B cell (primary cell): ENCODE measurements around the gene LHX6. TPM values are rescaled to one million over a fixed set of nuclear protein-coding genes. Genes with fewer than 3 reads are reported as not detected.

Source experiments
- ATAC-seq: fragments of 200-7000 bp; cut with Tn5 transposase; one replicate; pipeline ENCODE4 v1.10.0; 2021; ENCODE audit warnings: low read depth, mild to moderate bottlenecking, moderate number of reproducible peaks, moderate library complexity
- CTCF ChIA-PET: fragments of 350-600 bp; sonication (Branson Sonifier 250); formaldehyde crosslinking; loops from one replicate; lab custom pipeline; 2021; ENCODE audit warnings: antibody characterized with exemption, inconsistent platforms; lab: Charles Lee
- POLR2A ChIA-PET: fragments of 350-600 bp; sonication (Branson Sonifier 250); formaldehyde crosslinking; loops from one replicate; lab custom pipeline; 2021; ENCODE audit warnings: antibody characterized with exemption; lab: Charles Lee
- DNase-seq: peaks from one replicate; pipeline ENCODE4 v3.0.0; 2013
- H2AFZ ChIP-seq: 2 replicates; pipeline ENCODE4 v1.6.1; 2012; ENCODE audit warnings: mild to moderate bottlenecking, low read depth, low read length; ENCODE audit not compliant: insufficient read depth, poor library complexity, severe bottlenecking
- H3K27ac ChIP-seq, 2 donors: 1 replicate in 1 of 2; 2 replicates in 1 of 2; pipeline ENCODE4 v1.5.1; 2012 to 2013; ENCODE audit warnings: low read length in 2 of 2, mild to moderate bottlenecking in 2 of 2, moderate library complexity in 1 of 2
- H3K27me3 ChIP-seq, 4 experiments: fragments of 200-600 bp in 1 of 4; sonication (generic) in 1 of 4; replicated peaks in 1 of 4; 1 replicate in 2 of 4; 2 replicates in 2 of 4; pipeline versions ENCODE4 v1.6.1 to v1.7.0; 2013 to 2016; ENCODE audit warnings: low read length in 3 of 4, mild to moderate bottlenecking in 2 of 4, mixed read lengths in 1 of 4, moderate library complexity in 1 of 4; ENCODE audit not compliant: insufficient read depth in 4 of 4, control insufficient read depth in 3 of 4; ENCODE audit errors: control extremely low read depth in 1 of 4
- H3K36me3 ChIP-seq, 2 experiments: replicated peaks in 1 of 2; 1 replicate in 1 of 2; 2 replicates in 1 of 2; pipeline versions ENCODE4 v1.6.1 to v1.7.1; 2013; ENCODE audit warnings: low read length in 1 of 2; ENCODE audit not compliant: insufficient read depth in 2 of 2, control insufficient read depth in 1 of 2; ENCODE audit errors: control extremely low read depth in 1 of 2, extremely low read depth in 1 of 2
- H3K4me1 ChIP-seq, 2 donors: fragments of 200-600 bp in 1 of 2; sonication (generic) in 1 of 2; 1 replicate in 1 of 2; 2 replicates in 1 of 2; pipeline versions ENCODE4 v1.5.1 to v1.6.1; 2013 to 2017; ENCODE audit warnings: low read length in 2 of 2; ENCODE audit not compliant: control insufficient read depth in 2 of 2, insufficient read depth in 2 of 2
- H3K4me2 ChIP-seq: replicated peaks from 2 replicates; pipeline ENCODE3; 2012; ENCODE audit warnings: mild to moderate bottlenecking, low read depth, low read length; ENCODE audit not compliant: poor library complexity, severe bottlenecking
- H3K4me3 ChIP-seq, 5 experiments: fragments of 200-600 bp in 1 of 5; sonication (generic) in 1 of 5; 1 replicate in 3 of 5; 2 replicates in 2 of 5; pipeline versions ENCODE4 v1.5.1 to v1.7.0; 2011 to 2016; ENCODE audit warnings: low read length in 4 of 5, mild to moderate bottlenecking in 4 of 5, low read depth in 2 of 5, control low read depth in 1 of 5, moderate library complexity in 1 of 5; ENCODE audit not compliant: insufficient read depth in 1 of 5; ENCODE audit errors: control extremely low read depth in 1 of 5, extremely low read depth in 1 of 5
- H3K79me2 ChIP-seq: fragments of 200-600 bp; sonication (generic); one replicate; pipeline ENCODE4 v1.6.0; 2016; ENCODE audit warnings: low read length; ENCODE audit not compliant: control insufficient read depth, insufficient read depth
- H3K9ac ChIP-seq: fragments of 200-600 bp; sonication (generic); 2 replicates; pipeline ENCODE4 v1.6.1; 2017; ENCODE audit warnings: mild to moderate bottlenecking, low read length, moderate library complexity
- H3K9me3 ChIP-seq, 3 donors: one replicate each; pipeline versions ENCODE4 v1.6.1 to v1.7.1; 2013; ENCODE audit warnings: low read length in 2 of 3; ENCODE audit not compliant: control insufficient read depth in 2 of 3, insufficient read depth in 1 of 3; ENCODE audit errors: control extremely low read depth in 1 of 3
- H4K20me1 ChIP-seq: 2 replicates; pipeline ENCODE4 v1.6.0; 2012; ENCODE audit warnings: mild to moderate bottlenecking, low read length; ENCODE audit not compliant: insufficient read depth, control insufficient read depth, poor library complexity, severe bottlenecking
- H3K27ac Mint-ChIP-seq: one replicate; pipeline ENCODE4 v1.8.0; 2021; ENCODE audit warnings: mixed read lengths
- H3K27me3 Mint-ChIP-seq: one replicate; pipeline ENCODE4 v1.8.0; 2021; ENCODE audit warnings: mixed read lengths
- H3K4me1 Mint-ChIP-seq: one replicate; pipeline ENCODE4 v1.8.0; 2021; ENCODE audit warnings: mixed read lengths
- H3K4me3 Mint-ChIP-seq: one replicate; pipeline ENCODE4 v1.8.0; 2021; ENCODE audit warnings: mixed read lengths
- H3K9me3 Mint-ChIP-seq: one replicate; pipeline ENCODE4 v1.8.0; 2022; ENCODE audit warnings: mixed read lengths; ENCODE audit not compliant: insufficient read depth
- EZH2 ChIP-seq: IDR thresholded peaks from 2 replicates; pipeline ENCODE4 v1.6.1; 2012; ENCODE audit warnings: borderline replicate concordance, low read depth, mild to moderate bottlenecking, moderate library complexity, low read length; ENCODE audit not compliant: insufficient read depth, poor library complexity, severe bottlenecking
- WGBS: methylation state at CpG from one replicate; pipeline ENCODE4 v1.1.5; 2013; ENCODE audit warnings: missing lambda C conversion rate; ENCODE audit not compliant: insufficient coverage; 5-methylcytosine and 5-hydroxymethylcytosine counted together
- intact Hi-C: fragments of 100-400 bp; cut with micrococcal nuclease; formaldehyde crosslinking; loops from one replicate; pipeline ENCODE4 v1.10.0; 2022
- polyA plus RNA-seq: library from polyadenylated mRNA; depleted of rRNA; stranded (reverse); fragments of >200 nt; gene quantifications from 2 replicates; pipeline ENCODE4 v1.2.3, GENCODE V29; 2012
- total RNA-seq, 2 donors: library from RNA; stranded (reverse); fragments of 120-200 nt in 1 of 2; gene quantifications; 1 replicate in 1 of 2; 2 replicates in 1 of 2; pipeline versions ENCODE4 v1.2.3 to v1.2.4, GENCODE V29; 2013 to 2022
- TF ChIP-seq, protein P1 (sequence below): fragments of 200-600 bp; IDR thresholded peaks from one replicate; pipeline ENCODE4 v1.8.0; 2022; ENCODE audit warnings: antibody characterized with exemption, mild to moderate bottlenecking

Gene LHX6
- total and polyA plus RNA-seq, 2 donors (not counting 1 experiment from before 2014, with no cell fraction given): 0.03 TPM; not detected in 1

DNA sequence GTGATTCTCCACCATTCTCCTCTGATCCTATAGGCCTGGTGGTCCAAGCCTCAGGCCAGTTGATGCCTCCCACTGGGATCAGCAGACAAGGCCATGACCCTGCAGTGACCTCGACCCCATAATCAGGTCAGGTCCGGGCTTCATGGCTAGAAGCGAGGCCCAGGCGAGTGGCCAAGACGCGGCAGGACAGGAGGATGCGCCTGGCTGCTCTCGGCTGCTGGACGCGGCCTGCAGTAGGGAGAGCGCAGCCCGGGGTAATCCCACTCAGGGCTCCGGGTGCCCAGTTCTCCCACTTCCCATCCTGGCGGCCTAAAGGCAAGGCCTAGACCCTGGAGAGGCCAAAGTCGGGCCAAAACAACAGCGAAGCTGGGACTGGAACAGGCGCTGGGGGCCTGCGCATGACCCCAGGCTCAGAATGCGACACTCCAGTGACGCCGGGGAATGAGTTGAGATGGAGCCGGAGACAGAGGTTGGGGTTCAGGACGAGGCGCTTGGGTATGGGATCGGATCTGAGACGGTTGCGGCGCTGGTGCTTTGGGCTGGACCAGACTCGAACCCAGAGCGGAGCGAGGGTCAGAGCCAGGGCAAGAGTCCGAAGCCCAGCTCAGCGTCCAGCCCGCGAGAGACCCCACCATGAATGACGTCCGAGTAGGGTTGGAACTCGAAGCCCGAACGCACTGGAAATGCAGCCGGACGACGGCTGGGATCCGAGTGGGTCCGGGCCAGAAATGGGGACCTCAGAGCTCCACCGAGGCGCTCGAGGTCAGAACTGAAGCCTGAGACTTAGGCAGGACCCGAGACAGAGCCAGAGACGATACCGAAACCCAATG lies 3.2 kb downstream of the LHX6 start:
- peaks cover 58% of the 10 kb centered on the region for H3K27me3 Mint-ChIP-seq
- ATAC-seq (no peak), DNase-seq (no peak)
- 96% methylated on average over 49 of the region's 51 CpGs for WGBS
- Histone ChIP-seq H3K36me3 (no peaks in the 10 kb centered on the region), H3K4me3 (no peak overlapping the region), H3K4me1 (peaks cover 14 to 23% of the 10 kb centered on the region in 2 donors), H3K79me2 (no peaks in the 10 kb centered on the region), H3K27ac (no peak overlapping the region), H4K20me1 (no peaks in the 10 kb centered on the region), H3K9me3 (peaks cover 0 to 21% (median 0%) of the 10 kb centered on the region in 3 donors), H3K4me2 (no peak overlapping the region), H2AFZ (no peak overlapping the region), H3K27me3 (peaks cover 0 to 61% (median 34%) of the 10 kb centered on the region in 4 experiments), H3K9ac (no peak overlapping the region)
- no peak overlapping the region for H3K27ac Mint-ChIP-seq
- peaks cover 12% of the 10 kb centered on the region for H3K4me1 Mint-ChIP-seq
- POLR2A ChIA-PET: no interaction called here
- TF ChIP-seq, protein P1, sequence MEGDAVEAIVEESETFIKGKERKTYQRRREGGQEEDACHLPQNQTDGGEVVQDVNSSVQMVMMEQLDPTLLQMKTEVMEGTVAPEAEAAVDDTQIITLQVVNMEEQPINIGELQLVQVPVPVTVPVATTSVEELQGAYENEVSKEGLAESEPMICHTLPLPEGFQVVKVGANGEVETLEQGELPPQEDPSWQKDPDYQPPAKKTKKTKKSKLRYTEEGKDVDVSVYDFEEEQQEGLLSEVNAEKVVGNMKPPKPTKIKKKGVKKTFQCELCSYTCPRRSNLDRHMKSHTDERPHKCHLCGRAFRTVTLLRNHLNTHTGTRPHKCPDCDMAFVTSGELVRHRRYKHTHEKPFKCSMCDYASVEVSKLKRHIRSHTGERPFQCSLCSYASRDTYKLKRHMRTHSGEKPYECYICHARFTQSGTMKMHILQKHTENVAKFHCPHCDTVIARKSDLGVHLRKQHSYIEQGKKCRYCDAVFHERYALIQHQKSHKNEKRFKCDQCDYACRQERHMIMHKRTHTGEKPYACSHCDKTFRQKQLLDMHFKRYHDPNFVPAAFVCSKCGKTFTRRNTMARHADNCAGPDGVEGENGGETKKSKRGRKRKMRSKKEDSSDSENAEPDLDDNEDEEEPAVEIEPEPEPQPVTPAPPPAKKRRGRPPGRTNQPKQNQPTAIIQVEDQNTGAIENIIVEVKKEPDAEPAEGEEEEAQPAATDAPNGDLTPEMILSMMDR: no peak
- TF ChIP-seq EZH2: no peak
- CTCF ChIA-PET: no interaction called here
- H3K4me3 Mint-ChIP-seq: no peak overlapping the region
- no peaks in the 10 kb centered on the region for H3K9me3 Mint-ChIP-seq
- intact Hi-C loops: no loop called here

GRCh38 chr9:122223435-122223834 lies 5.3 kb downstream of the LHX6 start:
- Histone ChIP-seq H4K20me1 (no peaks in the 10 kb centered on the region), H3K9me3 (peaks cover 0 to 30% (median 0%) of the 10 kb centered on the region in 3 donors), H3K36me3 (no peaks in the 10 kb centered on the region), H3K27me3 (peaks cover 0 to 68% (median 36%) of the 10 kb centered on the region in 4 experiments), H3K4me2 (no peak overlapping the region), H3K9ac (no peak overlapping the region), H3K27ac (no peak overlapping the region), H3K79me2 (no peaks in the 10 kb centered on the region), H3K4me3 (no peak overlapping the region), H3K4me1 (peaks cover 35% of the 10 kb centered on the region in 2 donors), H2AFZ (no peak overlapping the region)
- CTCF ChIA-PET: no interaction called here
- H3K4me3 Mint-ChIP-seq: no peak overlapping the region
- H3K9me3 Mint-ChIP-seq: no peaks in the 10 kb centered on the region
- H3K27me3 Mint-ChIP-seq: peaks cover 77% of the 10 kb centered on the region
- TF ChIP-seq EZH2: no peak
- TF ChIP-seq, protein P1: no peak
- no peak overlapping the region for H3K27ac Mint-ChIP-seq
- WGBS: 98% methylated on average over 5 of the region's 5 CpGs
- POLR2A ChIA-PET: no interaction called here
- peaks cover 32% of the 10 kb centered on the region for H3K4me1 Mint-ChIP-seq
- no peak for DNase-seq
- intact Hi-C loops: no loop called here
- no peak for ATAC-seq
